Measurements from ENCODE around the gene SNRNP48.

Gene SNRNP48

DNA sequence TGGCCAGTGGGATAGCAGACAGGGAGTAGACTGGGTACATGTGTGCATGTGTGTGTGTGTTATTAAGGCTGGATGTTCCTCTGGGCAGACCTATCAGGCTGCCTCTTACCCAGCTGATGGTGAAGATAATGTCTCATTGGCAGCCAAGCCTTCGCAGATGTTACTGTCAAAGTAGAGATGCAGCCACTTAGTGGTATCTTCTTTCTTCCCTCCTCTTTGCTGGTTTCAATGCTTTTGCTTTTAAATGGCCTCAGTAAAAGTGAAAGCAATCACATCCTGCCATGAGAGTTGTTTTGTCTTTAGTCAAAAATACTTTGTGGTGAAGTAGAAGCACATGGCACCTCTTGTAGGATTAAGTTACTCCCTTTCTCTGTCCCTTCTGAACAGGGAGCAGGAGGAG is 57.5 kb downstream of the SNRNP48 start:
- DNase-seq, result no peak

DNA sequence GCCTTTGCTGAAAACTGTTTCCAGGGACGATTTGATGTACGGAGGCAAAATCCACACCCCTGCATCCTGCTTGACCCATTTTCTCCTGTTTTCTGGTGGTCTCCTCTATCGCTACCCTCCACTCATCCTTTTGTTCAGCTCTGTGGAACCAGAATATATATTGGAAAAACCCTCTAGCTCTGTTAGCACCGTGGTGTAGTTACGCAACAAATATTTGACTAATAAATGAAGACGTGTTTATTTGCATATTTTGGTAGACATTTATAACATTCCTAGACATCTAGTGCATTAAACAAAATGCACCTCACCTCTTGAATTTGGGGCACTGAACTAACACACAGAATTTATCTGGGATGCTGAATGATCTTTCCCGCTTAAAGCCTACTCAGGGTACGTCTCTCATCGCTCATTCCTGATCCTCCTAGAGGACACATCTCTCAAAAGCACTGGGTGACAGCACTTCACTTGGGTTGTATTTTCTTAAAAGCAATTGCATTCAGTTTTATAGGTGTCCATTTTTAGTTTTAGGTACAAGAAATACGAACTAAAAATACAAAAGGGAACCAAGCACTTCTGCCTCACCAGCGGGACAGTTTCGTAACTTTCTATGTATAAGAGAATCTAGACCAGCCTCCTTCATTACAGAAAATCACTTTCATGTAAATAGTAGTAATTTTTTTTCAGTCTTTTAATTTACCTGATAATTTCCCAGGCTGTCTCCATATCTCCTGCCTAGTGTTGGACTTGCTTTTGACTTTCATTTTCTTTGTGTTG is 59.2 kb downstream of the SNRNP48 start:
- DNase-seq, result no peak

DNA sequence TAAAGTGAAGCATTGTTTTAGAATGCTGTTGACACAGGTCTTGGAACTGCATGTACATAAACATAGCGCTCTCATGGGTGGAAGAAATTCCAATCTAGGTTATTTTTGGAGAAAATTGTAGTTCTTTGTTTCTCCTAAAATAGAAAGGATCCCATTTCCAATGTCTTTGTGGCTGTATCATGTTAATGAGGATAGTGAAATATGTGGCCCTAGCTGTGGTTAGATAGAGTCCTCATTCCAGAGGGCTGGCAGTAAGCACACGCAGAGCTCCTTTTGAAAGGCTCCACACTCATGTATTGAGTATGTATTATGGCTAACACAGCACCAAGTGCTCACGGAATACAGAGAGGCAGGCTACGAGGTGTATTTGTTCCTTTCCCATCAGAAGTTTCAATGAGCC is 60.9 kb downstream of the SNRNP48 start:
- no peak for DNase-seq

DNA sequence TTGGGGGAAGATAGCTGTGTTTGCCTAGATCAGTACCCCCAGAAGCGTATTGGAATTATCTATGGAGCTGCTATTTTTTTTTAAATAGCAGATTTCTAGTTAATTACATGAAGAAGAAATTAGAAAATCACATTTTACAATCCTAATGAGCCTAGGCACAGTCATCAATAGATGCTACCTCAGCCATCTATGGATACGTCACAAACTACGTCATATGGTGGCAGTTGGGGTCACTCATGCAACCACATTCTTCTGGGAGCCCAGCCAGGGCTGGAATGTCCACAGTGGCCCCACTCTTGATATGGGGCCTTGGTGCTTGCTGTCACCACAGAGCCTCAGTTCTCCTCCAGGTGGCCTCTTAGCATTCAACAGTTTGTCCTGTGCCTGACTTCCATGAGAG is 63.0 kb downstream of the SNRNP48 start:
- no peak for DNase-seq

DNA sequence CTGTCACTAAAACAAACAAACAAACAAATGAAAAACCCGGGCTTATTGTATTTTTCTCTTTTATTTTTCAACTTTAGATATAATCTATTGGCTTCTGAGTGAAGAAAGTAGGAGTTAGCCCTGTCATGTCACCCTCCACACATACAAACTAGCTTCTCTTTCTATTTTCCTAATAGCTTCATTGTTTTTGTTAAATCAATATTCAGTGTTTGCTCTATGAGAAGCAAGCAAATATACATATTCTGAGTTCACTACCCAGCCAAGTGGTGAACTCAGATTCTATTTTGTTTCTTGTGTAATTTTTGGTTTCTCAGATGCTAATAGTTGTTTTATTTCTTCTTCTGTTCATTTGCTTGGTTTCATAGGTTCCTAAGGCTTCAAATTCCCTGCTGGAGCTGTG is 66.4 kb downstream of the SNRNP48 start:
- DNase-seq, result no peak

DNA sequence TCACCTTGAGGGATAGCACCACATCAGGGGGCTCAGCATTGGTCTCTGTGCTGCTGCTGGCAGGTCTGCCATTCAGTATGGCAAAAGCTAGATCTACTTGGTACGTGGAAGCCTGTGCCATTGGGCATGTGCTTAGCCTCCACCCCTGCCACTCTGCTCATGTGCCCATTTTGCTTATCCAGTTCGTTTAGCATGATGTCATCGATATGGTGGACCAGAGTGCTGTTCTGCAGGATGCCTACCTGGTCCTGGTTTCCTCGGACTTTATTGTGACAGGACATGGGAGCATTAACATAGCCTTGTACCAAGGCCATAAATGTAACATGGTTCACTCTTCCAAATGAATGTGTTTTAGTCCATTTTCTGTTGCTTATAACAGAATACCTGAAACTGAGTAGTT is 68.5 kb downstream of the SNRNP48 start:
- DNase-seq, result no peak

DNA sequence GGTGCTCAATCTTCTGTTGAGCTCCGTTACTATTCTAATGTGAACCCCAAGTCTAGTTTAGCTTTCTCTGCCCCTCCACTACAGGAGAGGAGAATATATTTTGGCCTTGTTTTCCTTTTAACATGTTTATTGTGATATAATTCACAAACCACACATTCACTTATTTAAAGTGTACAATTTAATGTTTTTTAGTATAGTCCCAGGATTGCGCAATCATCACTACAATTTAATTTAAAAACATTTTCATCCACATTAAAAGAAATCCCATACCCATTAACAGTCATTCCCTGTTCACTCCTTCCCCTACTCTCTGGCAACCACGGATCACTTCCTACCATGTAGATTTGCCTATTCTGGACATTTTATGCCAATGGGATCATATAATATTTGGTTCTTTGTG is 71.4 kb downstream of the SNRNP48 start:
- DNase-seq, result no peak
